Measurements from ENCODE around the gene SYT8. TPM values are rescaled to one million over a fixed set of nuclear protein-coding genes. Genes with fewer than 3 reads are reported as not detected.
A peak's percentile ranks its signal among the peaks of the same experiment; 100 is the strongest.

SYT8 gene
- total RNA-seq, 2 donors from 2014 or later = not detected

- H3K9me3 Mint-ChIP-seq = no peaks in the 10 kb centered on the region
- no peak for DNase-seq
- no peak for ATAC-seq (replicated peaks in 1 of 2)
- no peak overlapping the region for H3K4me3 Mint-ChIP-seq
- H3K27ac Mint-ChIP-seq = no peak overlapping the region
- no peaks in the 10 kb centered on the region for H3K36me3 Mint-ChIP-seq (ENCODE audit: insufficient read depth in 2 of 2)
- peaks cover 6% of the 10 kb centered on the region for H3K27me3 Mint-ChIP-seq (ENCODE audit: low read depth)
- H3K4me1 Mint-ChIP-seq (ENCODE audit: low read depth) = peaks cover 25% of the 10 kb centered on the region
Observed at GRCh38 chr11:1839924-1840779, 5.4 kb downstream of the SYT8 start.

- ATAC-seq (replicated peaks in 1 of 2) (no peak), DNase-seq (no peak)
- H3K27me3 Mint-ChIP-seq (ENCODE audit: low read depth) = peaks cover 8% of the 10 kb centered on the region
- no peaks in the 10 kb centered on the region for H3K9me3 Mint-ChIP-seq
- H3K36me3 Mint-ChIP-seq (ENCODE audit: insufficient read depth in 2 of 2) = no peaks in the 10 kb centered on the region
- H3K4me1 Mint-ChIP-seq (ENCODE audit: low read depth) = peaks cover 33% of the 10 kb centered on the region
- no peak overlapping the region for H3K4me3 Mint-ChIP-seq
- H3K27ac Mint-ChIP-seq = no peak overlapping the region
Observed at GRCh38 chr11:1840780-1841480, 6.1 kb downstream of the SYT8 start.

- H3K4me1 Mint-ChIP-seq (ENCODE audit: low read depth) = peaks cover 40% of the 10 kb centered on the region
- peaks cover 8% of the 10 kb centered on the region for H3K27me3 Mint-ChIP-seq (ENCODE audit: low read depth)
- H3K27ac Mint-ChIP-seq = no peak overlapping the region
- no peak for DNase-seq
- H3K36me3 Mint-ChIP-seq (ENCODE audit: insufficient read depth in 2 of 2) = no peaks in the 10 kb centered on the region
- no peak overlapping the region for H3K4me3 Mint-ChIP-seq
- no peak for ATAC-seq (replicated peaks in 1 of 2)
- no peaks in the 10 kb centered on the region for H3K9me3 Mint-ChIP-seq
Observed at GRCh38 chr11:1841511-1842148, 6.8 kb downstream of the SYT8 start.

DNA sequence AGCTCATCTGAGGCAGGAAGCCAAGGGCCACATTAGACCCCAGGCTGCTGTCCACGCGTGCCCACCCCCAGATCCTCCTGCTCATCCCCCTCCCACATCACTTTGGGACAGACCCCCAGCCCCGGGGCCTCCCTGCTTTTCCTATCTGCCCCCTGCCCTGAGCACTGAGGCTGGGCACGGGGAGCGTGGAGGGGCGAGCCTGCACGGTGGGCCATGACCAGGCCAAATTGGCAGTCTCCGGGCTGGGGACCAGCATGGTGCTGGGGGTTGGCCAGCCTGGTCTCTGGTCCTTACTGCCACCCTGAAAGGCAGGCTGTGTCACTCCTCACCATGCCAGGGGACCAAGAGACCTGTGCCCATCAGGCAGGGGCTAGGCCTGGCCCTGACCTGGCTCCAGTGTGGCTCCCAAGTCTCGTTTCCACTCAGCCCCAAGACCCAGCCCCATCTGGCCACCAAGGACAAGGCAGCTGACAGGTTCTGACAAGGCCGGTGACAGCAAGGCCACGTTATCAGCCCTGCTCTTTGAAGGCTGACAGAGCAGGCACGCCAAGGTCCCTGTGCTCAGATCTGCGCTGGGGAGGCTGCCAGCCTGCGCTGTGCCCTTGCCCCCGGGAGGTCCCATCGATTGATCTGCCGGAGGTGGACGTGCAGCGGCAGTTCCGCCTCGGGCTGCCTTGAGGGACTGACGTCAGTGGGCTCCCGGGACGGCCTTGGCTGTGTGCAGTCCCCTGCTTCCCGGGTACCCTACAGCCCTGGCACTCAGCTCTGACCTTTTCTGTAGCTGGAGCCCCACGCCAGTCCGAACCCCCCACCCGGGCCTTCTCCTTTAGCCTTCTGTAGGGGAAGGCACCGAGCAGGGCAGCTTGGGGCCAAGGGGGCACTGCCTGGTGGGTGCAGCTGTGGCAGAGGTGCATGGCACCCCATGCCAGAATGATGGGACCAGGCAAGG is 7.6 kb downstream of the SYT8 start:
- Mint-ChIP-seq H3K4me1 (ENCODE audit: low read depth) (peaks cover 44% of the 10 kb centered on the region), H3K36me3 (ENCODE audit: insufficient read depth in 2 of 2) (no peaks in the 10 kb centered on the region), H3K27me3 (ENCODE audit: low read depth) (peaks cover 8% of the 10 kb centered on the region), H3K9me3 (no peaks in the 10 kb centered on the region), H3K4me3 (no peak overlapping the region), H3K27ac (no peak overlapping the region)
- ATAC-seq (replicated peaks in 1 of 2) (no peak), DNase-seq (no peak)

GRCh38 chr11:1843098-1843473 is 8.3 kb downstream of the SYT8 start:
- H3K36me3 Mint-ChIP-seq (ENCODE audit: insufficient read depth in 2 of 2) = no peaks in the 10 kb centered on the region
- peaks cover 44% of the 10 kb centered on the region for H3K4me1 Mint-ChIP-seq (ENCODE audit: low read depth)
- no peak overlapping the region for H3K27ac Mint-ChIP-seq
- H3K27me3 Mint-ChIP-seq (ENCODE audit: low read depth) = peaks cover 8% of the 10 kb centered on the region
- no peaks in the 10 kb centered on the region for H3K9me3 Mint-ChIP-seq
- H3K4me3 Mint-ChIP-seq = peak overlapping the region in 1 of 2 donors; percentile 65
- DNase-seq (no peak), ATAC-seq (replicated peaks in 1 of 2) (no peak)

DNA sequence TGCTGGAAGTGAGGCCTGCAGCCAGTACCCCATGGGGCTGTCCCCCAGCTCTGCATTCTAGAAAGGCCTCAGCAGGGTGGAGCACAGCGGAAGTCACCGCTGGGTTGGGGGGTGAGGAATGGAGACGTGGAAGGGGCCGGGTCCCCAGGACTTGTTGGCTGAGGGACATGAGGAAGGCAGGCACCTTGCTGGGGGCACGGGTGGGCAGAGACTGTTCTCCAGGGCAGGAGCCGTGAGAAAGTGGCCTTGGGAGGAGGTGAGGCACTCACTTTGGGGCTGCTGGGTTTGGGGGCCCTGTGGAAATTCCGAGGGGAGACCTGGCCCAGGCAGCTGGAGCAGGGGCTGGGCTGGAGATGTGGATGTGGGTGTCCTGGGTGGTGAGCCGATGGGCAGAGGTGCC is 9.0 kb downstream of the SYT8 start:
- H3K36me3 Mint-ChIP-seq (ENCODE audit: insufficient read depth in 2 of 2) = no peaks in the 10 kb centered on the region
- ATAC-seq (replicated peaks in 1 of 2) (no peak), DNase-seq (no peak)
- peak overlapping the region; percentile 4 to 65 for H3K4me3 Mint-ChIP-seq
- peaks cover 49% of the 10 kb centered on the region for H3K4me1 Mint-ChIP-seq (ENCODE audit: low read depth)
- H3K27me3 Mint-ChIP-seq (ENCODE audit: low read depth) = peaks cover 8% of the 10 kb centered on the region
- peak overlapping the region; percentile 1 for H3K27ac Mint-ChIP-seq
- no peaks in the 10 kb centered on the region for H3K9me3 Mint-ChIP-seq

DNA sequence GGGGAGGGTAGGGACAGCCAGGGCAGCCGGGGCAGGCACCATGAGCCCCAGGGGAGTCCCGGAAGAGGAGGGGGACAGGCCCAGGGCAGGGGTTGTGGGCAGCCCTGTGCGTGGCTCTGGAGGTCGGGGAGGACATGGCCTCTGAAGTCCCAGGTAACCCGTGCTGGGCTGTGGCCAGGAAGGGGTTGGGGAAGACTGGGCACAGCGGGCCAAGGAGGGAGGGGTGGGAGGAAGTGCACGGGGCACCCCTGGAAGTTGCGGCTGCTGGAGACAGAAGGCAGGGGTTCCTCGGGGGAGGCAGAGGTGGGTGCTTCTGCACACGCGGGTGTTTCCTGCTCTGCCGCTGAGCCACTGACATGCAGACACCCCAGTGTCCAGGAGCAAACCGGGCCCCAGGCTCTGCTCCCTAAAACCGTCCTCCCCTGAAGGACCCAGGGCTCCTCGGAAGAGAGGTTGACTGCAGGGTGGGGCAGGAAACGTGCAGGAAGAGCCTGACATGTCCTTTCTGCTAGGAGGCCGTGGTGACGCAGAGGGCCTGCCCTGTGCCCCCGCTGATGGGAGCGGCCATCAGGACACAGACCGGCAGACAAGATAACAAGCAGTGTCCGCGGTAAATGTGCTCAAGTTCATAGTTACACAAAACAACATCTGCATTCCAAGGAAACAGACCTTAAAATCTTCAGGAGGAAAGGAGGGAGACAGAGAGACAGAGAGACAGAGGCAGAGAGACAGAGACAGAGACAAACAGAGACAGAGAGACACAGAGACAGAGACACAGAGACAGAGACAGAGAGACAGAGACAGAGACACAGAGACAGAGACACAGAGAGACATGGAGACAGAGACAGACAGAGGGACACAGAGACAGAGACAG is 9.7 kb downstream of the SYT8 start:
- peak overlapping the region; percentile 92 for H3K27ac Mint-ChIP-seq
- peaks cover 55% of the 10 kb centered on the region for H3K4me1 Mint-ChIP-seq (ENCODE audit: low read depth)
- H3K27me3 Mint-ChIP-seq (ENCODE audit: low read depth) = peaks cover 8% of the 10 kb centered on the region
- H3K4me3 Mint-ChIP-seq = peak overlapping the region; percentile 65 to 81
- no peaks in the 10 kb centered on the region for H3K36me3 Mint-ChIP-seq (ENCODE audit: insufficient read depth in 2 of 2)
- ATAC-seq (replicated peaks in 1 of 2) = peak; percentile 25 to 76
- no peaks in the 10 kb centered on the region for H3K9me3 Mint-ChIP-seq
- peak; percentile 42 to 70 for DNase-seq

- ATAC-seq (replicated peaks in 1 of 2) (no peak), DNase-seq (no peak)
- Mint-ChIP-seq H3K9me3 (no peaks in the 10 kb centered on the region), H3K36me3 (ENCODE audit: insufficient read depth in 2 of 2) (no peaks in the 10 kb centered on the region), H3K4me1 (ENCODE audit: low read depth) (peaks cover 55% of the 10 kb centered on the region), H3K27me3 (ENCODE audit: low read depth) (peaks cover 8% of the 10 kb centered on the region), H3K27ac (peak overlapping the region; percentile 92), H3K4me3 (peak overlapping the region; percentile 65 to 81)
Observed at GRCh38 chr11:1845095-1845429, 10.3 kb downstream of the SYT8 start.

DNA sequence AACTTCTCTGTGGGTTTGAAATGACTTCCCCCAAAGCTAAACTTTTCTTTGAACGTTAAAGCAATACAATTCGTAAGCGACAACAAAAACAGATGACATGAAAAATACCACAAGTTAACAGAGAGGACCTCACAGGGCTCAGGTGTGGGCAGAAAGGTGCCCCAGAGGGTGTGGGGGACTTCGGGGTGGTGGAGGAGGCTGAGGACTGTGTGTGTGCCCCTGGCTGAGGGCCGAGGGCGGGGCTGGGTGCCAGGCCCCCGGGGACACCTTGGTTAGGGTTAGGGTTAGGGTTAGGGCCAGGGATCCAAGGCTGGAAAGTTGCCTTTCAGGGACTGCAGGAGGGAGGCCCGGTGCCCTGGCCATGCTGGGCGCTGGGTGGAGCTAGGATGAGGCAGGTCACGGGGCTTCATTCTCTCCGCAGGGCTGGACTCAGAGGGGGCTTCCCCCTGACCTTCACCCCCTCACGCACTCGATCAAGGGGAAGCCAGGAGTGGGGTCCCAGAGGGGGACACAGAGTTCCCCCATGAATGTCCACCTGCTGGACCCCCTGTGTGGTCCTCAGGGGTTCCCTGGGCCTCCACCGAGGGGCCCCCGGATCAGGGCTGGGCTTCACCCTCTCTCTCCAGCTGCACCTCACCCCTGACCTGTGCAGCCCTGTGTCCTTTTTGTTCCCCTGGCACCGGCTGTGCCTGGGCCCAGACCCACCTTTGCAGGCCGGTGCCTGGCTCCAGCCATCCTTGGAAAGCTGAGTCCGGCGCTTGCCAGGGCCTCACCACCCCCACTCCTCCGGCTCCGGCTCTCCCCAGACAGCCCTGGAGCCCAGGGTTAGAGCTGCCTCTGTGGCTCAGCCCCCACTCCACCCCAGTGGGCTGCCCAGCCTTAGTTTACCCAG is 11.0 kb downstream of the SYT8 start:
- H3K36me3 Mint-ChIP-seq (ENCODE audit: insufficient read depth in 2 of 2) = no peaks in the 10 kb centered on the region
- DNase-seq = peak in 1 of 2 donors; percentile 53
- H3K9me3 Mint-ChIP-seq = no peaks in the 10 kb centered on the region
- peaks cover 8% of the 10 kb centered on the region for H3K27me3 Mint-ChIP-seq (ENCODE audit: low read depth)
- peak overlapping the region; percentile 65 to 81 for H3K4me3 Mint-ChIP-seq
- peaks cover 63% of the 10 kb centered on the region for H3K4me1 Mint-ChIP-seq (ENCODE audit: low read depth)
- ATAC-seq (replicated peaks in 1 of 2) = peak; percentile 58 to 75
- H3K27ac Mint-ChIP-seq = peak overlapping the region; percentile 92

GRCh38 chr11:1846453-1846932 is 11.7 kb downstream of the SYT8 start:
- H3K27me3 Mint-ChIP-seq (ENCODE audit: low read depth) = peaks cover 8% of the 10 kb centered on the region
- H3K27ac Mint-ChIP-seq = peak overlapping the region; percentile 24
- no peak for DNase-seq
- no peaks in the 10 kb centered on the region for H3K36me3 Mint-ChIP-seq (ENCODE audit: insufficient read depth in 2 of 2)
- H3K9me3 Mint-ChIP-seq = no peaks in the 10 kb centered on the region
- H3K4me3 Mint-ChIP-seq = peak overlapping the region in 1 of 2 donors; percentile 2
- peaks cover 69% of the 10 kb centered on the region for H3K4me1 Mint-ChIP-seq (ENCODE audit: low read depth)
- ATAC-seq (replicated peaks in 1 of 2) = no peak
